Midbrain (tissue), 1 donor: ENCODE data around the gene FRA10AC1.
"Not testable (repeated sequence)": the region's sequence is repeated elsewhere in the genome, so short reads cannot be mapped to it uniquely, and the experiment has no call there.

Experiments used
- DNase-seq: peaks from one replicate; lab custom pipeline; 2025; lab: John Stamatoyannopoulos, UW

Gene FRA10AC1

DNA sequence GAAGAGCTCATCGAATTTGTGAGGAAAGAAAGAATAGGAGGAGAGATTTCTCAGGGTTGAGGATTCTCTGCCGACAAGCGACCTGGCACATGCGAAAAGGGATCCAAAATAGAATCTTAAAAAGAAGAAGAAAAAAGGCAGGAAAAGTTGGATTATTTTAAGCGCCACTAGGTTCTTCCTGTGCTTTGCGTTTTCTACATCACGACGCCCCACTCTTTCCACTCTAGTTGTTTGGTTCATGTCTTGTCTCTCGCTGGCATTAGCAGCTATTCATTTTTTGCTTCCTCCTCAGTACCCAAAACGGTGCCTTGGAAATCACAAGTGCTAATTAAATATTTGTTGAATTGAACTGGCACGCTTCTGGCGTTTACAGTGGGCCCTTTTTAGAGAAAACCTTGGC is 674 bp upstream of the FRA10AC1 start:
- peak; percentile 72 for DNase-seq

DNA sequence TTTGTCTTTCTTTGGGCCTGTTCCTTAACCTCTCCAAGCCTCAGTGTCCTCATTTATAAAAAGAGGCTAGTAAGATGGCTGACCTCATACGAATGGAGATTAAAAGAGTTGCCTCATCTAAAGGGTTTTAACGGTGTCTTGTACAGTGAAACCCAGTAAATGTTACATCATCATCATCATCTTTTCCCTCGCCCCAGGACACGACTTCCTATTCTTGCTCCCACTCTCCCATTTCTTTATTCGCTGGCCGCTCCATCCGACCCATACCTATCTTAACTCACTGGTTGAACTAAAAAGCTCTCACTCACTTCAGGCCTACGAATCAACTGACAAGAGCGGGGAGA is 554 bp downstream of the FRA10AC1 start:
- peak; percentile 70 for DNase-seq

DNA sequence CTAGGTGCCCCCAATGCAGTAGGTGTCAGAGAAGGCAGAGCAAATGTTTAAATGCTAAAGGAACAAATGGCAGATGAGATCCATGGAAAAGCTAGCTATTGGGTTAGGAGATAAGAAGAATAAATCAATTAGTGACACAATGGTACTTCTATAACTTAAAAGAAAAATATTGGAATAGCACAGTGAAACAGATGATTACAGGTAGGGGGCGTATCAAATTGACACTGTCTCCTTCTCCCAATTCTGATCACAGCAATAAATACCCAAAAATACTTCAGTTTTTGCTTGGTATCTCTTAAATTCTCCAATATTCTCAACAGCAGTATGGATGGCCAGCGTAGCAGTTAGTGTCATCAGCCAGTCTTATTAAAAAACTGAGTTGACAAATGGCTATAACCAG is 5.2 kb downstream of the FRA10AC1 start:
- no peak for DNase-seq

DNA sequence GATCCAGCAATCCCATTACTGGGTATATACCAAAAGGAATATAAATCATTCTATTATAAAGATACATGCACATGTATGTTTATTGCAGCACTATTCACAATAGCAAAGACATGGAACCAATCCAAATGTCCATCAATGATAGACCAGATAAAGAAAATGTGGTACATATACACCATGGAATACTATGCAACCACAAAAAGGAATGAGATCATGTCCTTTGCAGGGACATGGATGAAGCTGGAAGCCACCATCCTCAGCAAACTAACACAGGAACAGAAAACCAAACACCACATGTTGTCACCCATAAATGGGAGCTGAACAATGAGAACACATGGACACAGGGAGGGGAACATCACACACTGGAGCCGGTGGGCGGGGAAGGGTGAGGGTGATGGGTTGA is 5.8 kb downstream of the FRA10AC1 start:
- DNase-seq, result not testable (repeated sequence)

DNA sequence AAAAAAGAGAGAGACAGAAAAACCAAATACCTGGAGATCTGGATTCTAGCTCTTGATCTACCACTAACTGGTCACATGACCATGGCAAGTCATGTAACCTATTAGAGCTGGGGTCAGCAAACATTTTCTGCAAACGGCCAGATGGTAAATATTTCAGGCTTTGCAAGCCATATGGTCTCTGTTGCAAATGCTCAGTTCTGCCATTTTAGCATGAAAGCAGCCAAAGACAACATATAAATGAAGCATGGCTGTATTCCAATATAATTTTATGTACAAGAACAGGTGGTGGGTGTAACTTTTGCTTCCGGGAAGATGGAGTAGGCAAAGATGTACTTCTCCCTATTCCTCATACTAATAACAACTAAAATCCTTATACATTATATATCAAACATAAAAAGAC is 6.7 kb downstream of the FRA10AC1 start:
- DNase-seq, result no peak

DNA sequence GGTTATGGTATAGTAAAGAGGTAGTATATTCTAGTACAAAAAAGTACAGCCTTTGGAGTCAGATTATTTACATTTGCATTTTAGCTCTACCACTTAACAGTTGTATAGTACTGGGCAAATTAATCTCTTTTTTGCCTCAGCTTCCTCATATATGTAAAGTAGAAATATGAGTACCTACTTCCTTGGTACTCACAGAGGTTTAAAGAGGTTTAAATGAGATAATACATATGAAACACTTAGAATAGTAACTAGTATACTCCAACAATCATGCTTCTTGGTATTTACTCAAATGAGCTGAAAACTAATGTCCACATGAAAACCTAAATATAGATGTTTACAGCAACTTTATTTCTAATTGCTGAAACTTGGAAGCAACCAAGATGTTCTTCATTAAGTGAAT is 14.7 kb downstream of the FRA10AC1 start:
- DNase-seq, result no peak

DNA sequence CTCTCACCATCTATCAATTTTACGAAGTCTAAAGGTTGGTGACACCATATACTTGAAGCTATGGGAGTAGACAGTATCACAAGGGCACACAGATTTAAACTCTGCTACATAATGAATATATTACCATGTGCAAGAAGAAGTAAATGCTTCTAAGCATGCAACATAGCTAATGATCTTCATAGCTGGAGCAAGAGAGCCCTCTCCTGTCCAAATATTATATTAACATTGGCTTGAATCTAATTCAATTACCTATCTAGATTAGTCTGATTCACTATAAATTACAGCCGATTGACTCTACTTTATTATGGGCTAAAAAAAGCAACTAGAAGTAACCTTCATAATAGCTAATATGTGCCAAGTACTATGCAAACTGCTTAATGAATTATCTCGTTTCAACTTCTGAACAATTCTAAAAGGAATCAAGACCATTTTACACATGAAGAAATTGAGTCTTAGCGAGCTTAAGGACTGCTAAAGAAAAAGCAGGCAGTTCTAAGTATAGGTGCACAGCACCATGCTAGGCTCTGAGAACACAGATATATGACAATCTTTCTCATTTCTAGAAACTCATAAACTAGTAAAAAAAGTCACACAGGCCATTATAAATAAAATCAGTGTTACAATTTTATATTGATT is 21.9 kb downstream of the FRA10AC1 start:
- peak; percentile 30 for DNase-seq

DNA sequence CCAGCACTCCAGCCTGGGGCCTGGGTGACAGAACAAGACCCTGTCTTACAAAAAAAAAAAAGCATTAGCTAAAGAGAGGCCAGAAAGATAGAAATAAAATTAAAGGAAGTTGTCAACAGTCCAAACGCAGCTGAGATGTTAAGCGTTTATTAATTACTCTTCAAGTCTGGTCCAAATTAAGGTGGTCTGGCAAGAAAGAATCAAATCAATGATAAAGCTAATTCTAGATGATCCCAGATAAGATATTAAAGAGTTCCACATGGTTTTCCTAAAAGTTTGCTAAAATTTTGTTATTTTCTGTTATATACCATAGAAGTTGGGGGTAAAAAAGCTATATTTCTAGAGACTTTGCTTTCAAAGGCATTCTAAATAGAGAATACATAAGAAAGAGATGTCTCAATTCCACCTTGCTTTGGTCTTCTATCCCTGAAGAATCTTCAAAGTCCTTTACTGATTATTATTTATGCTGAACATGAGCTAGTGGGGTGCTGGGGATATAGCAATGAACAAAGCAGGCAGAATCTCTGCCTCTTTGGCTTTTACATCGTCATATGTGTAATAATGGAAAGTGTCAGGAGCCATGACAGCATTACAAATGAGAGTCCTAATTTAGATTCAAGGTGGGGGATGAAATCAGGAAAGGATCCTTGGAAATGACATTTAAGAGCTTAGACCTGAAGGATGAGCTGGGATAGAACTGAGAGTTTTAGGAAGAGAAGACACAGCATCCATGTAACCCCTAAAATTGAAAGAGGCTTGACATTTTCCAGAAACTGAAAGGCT is 23.4 kb downstream of the FRA10AC1 start:
- no peak for DNase-seq

DNA sequence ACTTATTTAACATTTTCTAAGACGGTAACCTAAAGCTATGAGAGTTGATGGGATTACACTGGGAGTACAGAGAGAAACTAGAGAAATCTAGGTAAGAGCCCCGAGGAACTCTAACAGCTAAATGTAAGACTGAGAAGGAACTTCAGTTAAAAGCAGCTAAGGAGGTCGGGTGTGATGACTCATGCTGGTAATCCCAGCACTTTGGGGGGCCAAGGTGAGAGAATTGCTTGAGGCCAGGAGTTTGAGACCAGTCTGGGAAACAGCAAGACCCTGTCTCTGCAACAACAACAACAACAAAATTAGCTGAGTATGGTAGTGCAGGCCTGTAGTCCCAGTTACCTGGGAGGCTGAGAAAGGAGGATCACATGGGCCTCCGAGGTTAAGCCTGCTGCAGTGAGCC is 24.0 kb downstream of the FRA10AC1 start:
- DNase-seq, result no peak

DNA sequence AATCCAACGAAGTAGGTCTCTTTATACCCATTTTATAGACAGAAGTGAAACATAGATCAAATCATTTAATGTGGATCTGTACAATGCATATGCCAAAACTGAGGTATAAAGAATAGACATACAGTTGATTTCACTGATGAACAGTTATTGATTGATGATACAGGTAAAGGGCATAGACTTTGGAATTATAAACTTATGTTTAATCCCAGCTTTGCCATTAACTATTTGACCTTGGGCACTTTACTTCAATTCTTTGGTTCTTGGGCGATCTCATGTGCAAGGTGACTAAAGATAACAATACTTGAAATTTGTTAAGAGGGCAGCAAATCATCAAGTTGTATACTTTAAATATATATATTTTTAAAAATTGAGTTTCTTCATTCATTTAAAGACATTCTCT is 28.6 kb downstream of the FRA10AC1 start:
- no peak for DNase-seq

DNA sequence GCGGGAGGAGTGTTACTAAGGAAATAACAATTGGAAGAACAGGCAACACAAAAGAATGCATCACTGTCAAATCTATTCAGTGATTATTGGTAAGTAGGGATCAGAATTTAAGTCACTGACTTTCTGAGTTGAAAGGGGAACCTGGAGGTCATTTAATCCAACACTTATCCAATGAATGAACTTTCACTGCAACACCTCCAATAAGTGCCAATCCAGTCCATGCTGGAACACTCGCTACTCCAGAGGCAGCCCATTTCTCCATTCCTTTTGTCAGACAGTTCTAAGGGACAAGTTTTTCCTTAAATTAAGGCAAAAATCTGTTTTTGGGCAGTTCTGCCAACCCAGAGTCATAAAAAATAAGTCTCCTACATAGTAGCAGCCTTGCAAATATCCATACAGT is 29.5 kb downstream of the FRA10AC1 start:
- no peak for DNase-seq

DNA sequence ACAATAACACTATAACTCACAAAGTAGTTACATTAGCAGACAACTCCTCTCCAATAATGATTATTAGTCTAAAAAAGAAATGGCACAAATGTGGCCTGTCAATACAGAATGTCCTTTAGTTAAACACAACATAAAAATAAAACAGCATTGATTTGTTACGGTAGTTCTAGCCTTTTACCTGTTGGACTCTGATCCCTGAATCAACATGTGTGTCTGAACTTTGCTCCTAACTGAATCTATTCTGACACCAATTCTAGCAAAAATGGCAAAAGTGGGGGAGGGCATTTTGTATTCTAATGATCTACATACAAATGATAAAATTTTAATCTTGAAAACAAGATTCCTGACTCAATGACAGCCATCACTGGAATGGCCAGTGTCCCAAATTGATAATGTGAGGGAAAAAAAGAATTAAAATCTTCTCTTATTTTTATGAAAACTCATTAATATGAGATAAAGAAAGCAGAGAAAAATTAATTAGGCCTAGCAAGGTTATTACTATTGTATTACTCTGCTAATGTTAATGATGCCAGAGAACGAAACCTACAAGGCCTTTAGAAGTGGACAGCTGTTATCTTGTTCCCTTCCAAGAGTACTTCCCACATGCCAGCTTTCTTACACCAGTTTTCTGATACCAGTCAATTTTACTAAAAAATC is 30.2 kb downstream of the FRA10AC1 start:
- DNase-seq, result no peak

DNA sequence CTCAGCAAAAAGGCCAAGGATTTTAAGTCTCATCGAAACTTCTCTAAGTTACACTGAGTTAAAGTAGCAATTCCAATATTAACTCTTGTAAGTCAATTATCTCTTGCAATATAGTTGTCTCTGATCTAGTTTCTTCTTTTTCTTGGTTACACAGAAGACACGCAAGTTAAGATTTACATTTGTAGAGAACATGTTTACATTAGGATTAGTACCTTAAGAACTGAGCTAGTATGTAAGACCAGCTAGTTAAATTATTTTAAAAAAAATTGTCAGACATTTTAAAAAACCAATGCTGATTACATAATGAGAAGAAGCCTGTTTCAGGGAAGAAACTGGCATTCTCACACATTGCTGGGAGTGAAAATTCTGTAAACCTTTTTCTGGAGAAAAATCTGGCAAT is 31.4 kb downstream of the FRA10AC1 start:
- DNase-seq, result no peak

DNA sequence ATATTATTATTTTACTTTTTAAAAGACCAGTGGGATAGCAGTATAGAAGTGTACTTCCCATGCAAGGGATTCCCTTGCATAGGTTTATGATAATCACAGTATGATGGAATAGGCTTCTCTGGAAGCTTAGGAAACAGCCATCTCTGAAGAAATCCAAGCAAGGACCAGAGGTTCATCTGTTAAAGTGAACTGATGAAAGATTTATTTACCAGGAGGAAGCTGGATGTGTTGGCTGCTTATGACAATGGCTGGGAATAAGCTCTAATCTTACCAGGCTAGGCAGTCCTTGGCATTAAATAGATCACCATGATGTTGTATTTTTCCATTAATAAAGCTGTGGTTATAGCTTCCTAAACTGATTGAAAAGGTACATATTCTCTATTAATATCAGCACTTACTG is 32.0 kb downstream of the FRA10AC1 start:
- no peak for DNase-seq

DNA sequence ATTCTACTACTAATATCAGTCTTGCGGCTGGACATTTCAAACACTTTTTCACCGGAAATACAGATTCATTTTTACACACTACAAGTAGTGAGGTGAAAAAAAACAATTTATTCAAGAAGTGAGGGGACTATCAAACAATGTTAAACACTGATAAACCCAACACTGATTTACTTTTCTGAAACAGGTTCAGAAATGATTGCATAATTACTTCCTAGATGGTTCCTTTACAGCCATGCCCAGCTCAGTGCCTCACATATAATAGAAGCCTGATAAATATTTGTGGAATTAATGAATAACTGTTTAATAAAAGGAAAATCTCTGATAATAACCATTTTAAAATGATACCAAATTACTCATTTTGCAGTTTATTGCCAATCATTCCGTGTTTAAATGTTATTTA is 34.6 kb downstream of the FRA10AC1 start:
- DNase-seq, result no peak

DNA sequence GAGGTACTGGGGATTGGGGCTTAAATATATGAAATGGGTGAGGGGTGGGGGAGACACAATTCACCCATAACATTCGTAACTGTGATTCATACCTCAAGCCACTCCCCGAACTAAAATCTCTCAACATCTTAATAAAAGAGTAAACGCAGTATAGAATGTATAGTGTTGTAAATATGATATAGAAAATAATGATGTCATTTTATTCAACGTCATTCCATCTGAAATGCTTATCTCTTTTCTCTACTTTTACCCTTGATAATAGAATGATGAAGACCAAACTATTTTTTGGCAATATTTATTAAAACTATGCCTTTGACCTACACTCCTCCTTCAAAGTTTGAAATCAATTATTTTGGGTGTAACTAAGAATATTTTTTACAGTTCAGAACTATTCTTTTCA is 36.4 kb downstream of the FRA10AC1 start:
- no peak for DNase-seq

DNA sequence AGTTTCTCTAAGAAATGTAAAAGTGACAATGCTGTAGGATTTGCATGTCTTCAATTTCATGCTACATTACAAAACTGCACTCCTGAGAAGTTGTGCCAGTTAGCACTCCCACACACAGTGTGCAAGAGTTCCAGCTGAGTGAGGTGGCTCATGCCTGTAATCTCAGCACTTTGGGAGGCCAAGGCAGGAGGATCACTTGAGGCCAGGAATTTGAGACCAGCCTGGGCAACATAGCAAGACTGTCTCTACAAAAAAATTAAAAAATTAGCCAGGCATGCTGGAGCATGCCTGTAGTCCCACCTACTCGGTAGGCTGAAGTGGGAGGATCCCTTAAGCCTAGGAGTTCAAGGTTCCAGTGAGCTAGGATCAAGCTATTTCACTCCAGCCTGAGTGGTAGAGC is 44.6 kb downstream of the FRA10AC1 start:
- no peak for DNase-seq

DNA sequence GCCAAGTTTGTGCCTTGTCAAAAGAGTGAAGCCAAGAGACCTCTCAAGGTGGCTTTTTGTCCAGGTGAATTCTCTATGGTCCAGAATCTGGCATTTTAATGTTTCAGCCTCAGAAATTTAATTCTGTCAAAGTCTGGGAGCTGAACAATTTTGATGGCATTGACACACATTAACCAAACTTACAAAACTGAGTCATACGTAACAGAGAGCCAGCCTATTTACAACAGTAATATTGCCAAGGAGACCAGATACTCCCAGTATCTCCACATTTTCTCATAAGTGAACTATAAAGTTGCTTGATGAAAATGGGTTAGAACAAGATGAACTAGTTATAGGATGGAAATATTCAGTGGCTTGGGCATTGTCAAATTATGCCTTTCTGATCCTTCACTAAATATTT is 46.2 kb downstream of the FRA10AC1 start:
- DNase-seq, result no peak

DNA sequence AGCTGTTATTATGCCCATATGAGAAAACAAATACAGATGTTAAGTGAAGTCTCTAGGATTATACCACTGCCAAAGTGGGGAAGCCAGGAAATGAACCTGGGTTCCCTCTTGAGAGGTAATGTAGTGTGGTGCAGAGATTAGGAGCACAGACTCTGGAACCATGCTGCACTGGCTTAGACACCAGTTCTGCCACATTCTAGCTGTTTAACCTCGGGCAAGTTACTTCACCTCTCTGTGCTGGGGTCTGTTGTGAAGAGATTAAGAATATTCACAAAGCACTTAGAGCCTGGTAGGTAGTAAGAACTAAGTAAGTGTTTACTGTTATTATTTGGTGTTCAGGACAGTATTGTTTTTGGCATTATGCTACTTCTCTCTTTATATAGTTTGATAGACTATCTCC is 48.2 kb downstream of the FRA10AC1 start:
- no peak for DNase-seq

DNA sequence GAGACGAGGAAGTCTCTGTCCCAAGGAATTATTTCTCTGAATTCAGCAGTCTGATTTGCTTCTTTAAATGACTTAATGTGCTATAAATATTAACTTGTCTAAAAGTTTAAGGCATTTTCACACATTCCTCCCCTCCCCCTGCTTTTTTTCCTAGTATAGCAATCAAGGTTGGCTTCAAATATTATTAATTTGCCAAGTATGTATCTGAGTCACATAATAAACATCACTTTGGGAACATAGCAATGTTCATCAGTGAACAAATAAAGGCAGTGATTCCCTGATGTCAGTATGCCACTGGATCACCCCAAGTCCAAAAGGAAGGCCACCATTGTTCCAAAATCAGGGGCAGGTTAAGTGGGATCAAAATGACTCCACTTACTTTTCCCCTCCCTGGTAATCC is 49.5 kb downstream of the FRA10AC1 start:
- no peak for DNase-seq

DNA sequence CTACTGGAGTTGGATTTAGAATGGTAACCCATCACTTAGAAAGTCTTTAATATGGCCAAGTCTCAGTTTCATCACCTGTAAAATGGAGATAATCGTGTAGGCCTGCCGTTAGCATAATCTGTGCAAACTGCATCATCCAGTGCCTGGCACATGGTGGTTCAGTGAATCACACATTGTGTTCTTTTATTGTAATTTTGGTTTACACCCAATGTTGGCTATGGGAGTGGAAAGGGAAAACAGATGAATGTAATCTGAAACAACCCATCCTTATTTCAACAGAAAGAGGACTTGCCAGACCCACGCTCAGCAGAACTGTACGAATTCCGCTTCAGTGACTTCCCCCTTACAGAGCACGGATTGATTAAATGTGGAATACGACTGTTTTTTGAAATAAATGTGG is 62.6 kb downstream of the FRA10AC1 start:
- DNase-seq, result no peak

DNA sequence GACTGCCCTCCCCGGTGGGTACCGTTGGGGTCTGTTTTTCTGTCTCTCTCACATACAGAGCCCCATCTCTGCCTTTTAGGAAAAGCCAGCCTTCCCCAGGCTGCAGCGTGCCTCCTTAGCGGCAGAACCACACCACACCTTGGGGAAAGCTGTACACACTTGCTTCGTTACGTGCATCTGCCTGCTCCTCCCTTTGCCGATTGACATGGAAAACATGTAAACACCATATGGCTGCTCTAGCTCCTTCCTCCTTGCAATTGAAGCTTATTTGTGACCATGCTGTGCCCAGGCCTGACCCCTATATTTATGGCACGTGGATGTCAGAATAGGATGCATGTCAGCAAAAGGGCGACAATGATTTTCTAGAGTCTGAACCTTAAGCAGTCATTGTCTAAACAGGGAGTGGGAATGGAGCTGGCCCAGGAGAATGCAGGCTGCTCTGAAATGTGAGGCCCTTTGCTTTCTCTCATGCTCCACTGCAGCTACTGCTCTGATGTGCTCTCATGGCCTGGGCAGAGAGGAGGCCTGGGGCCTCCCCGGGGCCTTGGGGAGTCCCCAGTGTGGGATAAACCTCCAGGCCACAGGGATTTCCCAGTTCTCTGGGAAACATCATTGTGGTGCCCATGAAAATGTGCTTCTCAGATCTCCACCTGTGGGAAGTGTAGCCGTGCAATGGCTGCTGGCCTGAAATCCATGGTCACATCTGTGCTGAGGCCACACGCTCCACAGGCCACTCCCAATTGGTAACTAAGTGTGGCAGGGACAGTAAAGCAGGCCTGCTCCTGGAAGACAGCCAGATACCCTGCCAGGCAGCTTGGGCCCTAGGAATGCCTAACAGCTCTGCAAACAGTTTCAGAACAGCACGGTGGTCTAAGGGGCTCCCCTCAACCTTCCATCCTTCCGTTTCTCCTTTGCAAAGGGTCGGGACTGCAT is 71.5 kb downstream of the FRA10AC1 start:
- DNase-seq, result no peak
